Panc1 (cell line): ENCODE results near the gene MVD.

ENCODE experiments used
- POLR2AphosphoS5 ChIP-seq: IDR thresholded peaks from 2 replicates; pipeline ENCODE4 v1.6.1; 2012; ENCODE audit warnings: mild to moderate bottlenecking, low read depth, low read length, moderate library complexity
- SIN3A ChIP-seq: IDR thresholded peaks from 2 replicates; pipeline ENCODE4 v1.6.1; 2012; ENCODE audit warnings: low read depth, mild to moderate bottlenecking, low read length, moderate library complexity, borderline replicate concordance; ENCODE audit not compliant: insufficient read depth
- TCF7L2 ChIP-seq: IDR thresholded peaks from 2 replicates; pipeline ENCODE4 v1.6.1; 2011; ENCODE audit warnings: mild to moderate bottlenecking, low read depth, low read length, inconsistent platforms
- TF ChIP-seq, protein P1 (sequence below): fragments of 450-650 bp; IDR thresholded peaks from 2 replicates; pipeline ENCODE4 v1.5.1; 2017; ENCODE audit warnings: mild to moderate bottlenecking
- TF ChIP-seq, protein P2 (sequence below), 2 experiments: IDR thresholded peaks; 2 replicates each; pipeline ENCODE4 v1.6.1; 2011 to 2012; ENCODE audit warnings: low read depth in 2 of 2, control low read depth in 1 of 2, low read length in 1 of 2, mild to moderate bottlenecking in 1 of 2, moderate library complexity in 1 of 2; ENCODE audit not compliant: insufficient read depth in 1 of 2

GRCh38 chr16:88677721-88678120, 14.8 kb upstream of the MVD start:
- TF ChIP-seq, protein P1, sequence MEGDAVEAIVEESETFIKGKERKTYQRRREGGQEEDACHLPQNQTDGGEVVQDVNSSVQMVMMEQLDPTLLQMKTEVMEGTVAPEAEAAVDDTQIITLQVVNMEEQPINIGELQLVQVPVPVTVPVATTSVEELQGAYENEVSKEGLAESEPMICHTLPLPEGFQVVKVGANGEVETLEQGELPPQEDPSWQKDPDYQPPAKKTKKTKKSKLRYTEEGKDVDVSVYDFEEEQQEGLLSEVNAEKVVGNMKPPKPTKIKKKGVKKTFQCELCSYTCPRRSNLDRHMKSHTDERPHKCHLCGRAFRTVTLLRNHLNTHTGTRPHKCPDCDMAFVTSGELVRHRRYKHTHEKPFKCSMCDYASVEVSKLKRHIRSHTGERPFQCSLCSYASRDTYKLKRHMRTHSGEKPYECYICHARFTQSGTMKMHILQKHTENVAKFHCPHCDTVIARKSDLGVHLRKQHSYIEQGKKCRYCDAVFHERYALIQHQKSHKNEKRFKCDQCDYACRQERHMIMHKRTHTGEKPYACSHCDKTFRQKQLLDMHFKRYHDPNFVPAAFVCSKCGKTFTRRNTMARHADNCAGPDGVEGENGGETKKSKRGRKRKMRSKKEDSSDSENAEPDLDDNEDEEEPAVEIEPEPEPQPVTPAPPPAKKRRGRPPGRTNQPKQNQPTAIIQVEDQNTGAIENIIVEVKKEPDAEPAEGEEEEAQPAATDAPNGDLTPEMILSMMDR, result no peak
- TF ChIP-seq POLR2AphosphoS5 (no peak), TCF7L2 (no peak), SIN3A (no peak)
- TF ChIP-seq, protein P2, sequence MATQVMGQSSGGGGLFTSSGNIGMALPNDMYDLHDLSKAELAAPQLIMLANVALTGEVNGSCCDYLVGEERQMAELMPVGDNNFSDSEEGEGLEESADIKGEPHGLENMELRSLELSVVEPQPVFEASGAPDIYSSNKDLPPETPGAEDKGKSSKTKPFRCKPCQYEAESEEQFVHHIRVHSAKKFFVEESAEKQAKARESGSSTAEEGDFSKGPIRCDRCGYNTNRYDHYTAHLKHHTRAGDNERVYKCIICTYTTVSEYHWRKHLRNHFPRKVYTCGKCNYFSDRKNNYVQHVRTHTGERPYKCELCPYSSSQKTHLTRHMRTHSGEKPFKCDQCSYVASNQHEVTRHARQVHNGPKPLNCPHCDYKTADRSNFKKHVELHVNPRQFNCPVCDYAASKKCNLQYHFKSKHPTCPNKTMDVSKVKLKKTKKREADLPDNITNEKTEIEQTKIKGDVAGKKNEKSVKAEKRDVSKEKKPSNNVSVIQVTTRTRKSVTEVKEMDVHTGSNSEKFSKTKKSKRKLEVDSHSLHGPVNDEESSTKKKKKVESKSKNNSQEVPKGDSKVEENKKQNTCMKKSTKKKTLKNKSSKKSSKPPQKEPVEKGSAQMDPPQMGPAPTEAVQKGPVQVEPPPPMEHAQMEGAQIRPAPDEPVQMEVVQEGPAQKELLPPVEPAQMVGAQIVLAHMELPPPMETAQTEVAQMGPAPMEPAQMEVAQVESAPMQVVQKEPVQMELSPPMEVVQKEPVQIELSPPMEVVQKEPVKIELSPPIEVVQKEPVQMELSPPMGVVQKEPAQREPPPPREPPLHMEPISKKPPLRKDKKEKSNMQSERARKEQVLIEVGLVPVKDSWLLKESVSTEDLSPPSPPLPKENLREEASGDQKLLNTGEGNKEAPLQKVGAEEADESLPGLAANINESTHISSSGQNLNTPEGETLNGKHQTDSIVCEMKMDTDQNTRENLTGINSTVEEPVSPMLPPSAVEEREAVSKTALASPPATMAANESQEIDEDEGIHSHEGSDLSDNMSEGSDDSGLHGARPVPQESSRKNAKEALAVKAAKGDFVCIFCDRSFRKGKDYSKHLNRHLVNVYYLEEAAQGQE (IDR thresholded peaks at IDR 0.05; ENCODE audit: insufficient read depth in 1 of 2, low read depth in 2 of 2, low read length in 1 of 2), result no peak
